GM13977 (cell line): ENCODE measurements around the gene PPEF1.
"Not testable (repeated sequence)": the region's sequence is repeated elsewhere in the genome, so short reads cannot be mapped to it uniquely, and the experiment has no call there.

Source experiments
- DNase-seq: peaks from one replicate; pipeline ENCODE4 v3.0.0; 2012; ENCODE audit warnings: low spot score
- in situ Hi-C: fragments of 300-500 bp; cut with MboI; formaldehyde crosslinking; loops from one replicate; pipeline ENCODE4 v1.12.0; 2022; ENCODE audit warnings: low sequenced_read_pairs, low pct_unique_long_range_greater_than_20kb, mixed read lengths, inconsistent platforms; ENCODE audit not compliant: unreplicated experiment
- TF ChIP-seq, protein P1 (sequence below): IDR thresholded peaks from 2 replicates; pipeline ENCODE4 v1.5.1; 2012; ENCODE audit warnings: mild to moderate bottlenecking, control low read depth; ENCODE audit not compliant: insufficient read depth; ENCODE audit errors: extremely low read depth, missing control alignments

The PPEF1 gene

DNA sequence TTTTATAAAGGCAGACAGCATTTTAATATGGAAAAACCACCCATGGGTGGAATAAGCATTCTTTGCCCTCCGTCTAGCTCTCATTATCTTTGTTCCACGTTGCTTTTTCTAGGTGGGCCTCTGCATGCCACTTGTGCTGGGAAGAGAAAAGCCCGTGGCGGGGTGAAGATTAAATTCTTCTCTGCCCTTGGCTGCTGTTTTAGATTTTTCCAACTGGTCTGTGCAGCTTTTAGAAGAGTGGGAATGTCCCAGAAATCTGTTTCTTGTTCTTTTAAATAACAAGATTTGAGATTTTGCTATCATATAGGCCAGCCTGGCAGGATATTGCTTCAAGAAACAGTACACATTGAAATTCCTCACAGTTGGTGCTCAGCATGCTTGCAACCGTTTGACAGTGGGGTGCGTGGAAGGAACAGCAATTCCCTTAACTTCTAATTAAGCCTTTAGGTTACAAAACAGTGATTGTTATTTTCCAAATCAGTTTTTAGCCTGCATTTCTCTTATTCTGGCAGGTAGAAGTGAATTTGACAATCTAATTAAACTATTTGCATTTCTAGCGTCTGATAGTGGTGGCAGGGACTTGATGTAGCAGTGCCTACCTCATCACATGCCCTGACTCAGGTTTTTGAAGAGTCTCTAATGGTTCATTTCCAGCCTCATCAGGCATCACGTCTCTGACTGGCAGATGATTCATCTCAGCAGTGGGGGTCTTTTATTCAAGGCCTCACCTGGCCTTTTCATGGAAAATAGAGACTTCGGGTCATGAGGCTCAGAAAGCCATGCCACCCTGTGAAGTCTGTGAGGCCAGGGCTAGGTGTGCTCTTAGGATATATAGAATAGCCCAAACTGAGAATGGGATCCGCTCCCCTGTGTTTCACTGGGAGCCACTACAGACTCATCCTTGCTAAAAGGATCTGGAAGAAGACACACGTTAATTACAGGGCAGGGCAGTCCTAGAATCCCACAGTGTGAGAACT lies 50.8 kb downstream of the PPEF1 start:
- in situ Hi-C loops, result no loop called here
- DNase-seq, result no peak
- TF ChIP-seq, protein P1, sequence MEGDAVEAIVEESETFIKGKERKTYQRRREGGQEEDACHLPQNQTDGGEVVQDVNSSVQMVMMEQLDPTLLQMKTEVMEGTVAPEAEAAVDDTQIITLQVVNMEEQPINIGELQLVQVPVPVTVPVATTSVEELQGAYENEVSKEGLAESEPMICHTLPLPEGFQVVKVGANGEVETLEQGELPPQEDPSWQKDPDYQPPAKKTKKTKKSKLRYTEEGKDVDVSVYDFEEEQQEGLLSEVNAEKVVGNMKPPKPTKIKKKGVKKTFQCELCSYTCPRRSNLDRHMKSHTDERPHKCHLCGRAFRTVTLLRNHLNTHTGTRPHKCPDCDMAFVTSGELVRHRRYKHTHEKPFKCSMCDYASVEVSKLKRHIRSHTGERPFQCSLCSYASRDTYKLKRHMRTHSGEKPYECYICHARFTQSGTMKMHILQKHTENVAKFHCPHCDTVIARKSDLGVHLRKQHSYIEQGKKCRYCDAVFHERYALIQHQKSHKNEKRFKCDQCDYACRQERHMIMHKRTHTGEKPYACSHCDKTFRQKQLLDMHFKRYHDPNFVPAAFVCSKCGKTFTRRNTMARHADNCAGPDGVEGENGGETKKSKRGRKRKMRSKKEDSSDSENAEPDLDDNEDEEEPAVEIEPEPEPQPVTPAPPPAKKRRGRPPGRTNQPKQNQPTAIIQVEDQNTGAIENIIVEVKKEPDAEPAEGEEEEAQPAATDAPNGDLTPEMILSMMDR, result no peak

DNA sequence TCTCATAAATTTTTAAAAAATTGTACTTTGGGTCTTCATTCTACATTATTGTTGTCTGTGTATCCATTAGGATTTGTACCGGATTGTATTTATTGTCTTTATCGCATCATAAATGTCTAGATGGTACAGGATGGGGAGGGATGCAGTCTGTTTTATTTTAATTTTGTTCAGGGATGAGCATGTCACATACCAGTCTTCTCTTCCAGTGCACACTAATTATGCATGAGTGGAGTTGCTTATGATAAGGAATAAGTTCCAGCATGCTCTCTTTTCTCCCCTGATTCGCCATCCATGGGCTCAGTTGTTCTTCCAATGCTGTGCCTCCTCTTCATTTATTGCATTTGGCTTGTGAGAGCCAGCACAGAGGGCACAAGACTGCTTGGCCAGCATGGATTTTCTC lies 54.3 kb downstream of the PPEF1 start:
- in situ Hi-C loops, result no loop called here
- DNase-seq, result no peak
- TF ChIP-seq, protein P1, result no peak

DNA sequence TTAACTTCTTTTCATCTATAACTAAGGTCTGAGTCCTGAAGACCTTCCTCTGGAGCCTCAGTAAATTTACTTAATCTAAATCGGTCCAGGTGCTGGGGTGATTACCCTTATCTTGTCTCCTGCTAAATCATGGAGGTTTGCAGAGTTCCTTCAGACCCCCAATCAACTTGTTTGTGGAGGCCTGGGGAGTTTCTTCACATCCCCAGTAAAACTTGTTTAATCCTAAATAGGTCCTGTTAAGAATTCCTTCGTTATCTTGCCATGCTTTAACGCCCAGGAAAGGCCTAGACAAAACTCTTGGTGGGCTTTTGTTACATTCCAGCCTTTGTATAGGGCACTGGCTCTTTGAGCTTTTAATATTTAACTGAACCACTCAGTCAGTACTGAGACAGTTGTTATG lies 55.7 kb downstream of the PPEF1 start:
- DNase-seq, in situ Hi-C loops: not testable (repeated sequence)

DNA sequence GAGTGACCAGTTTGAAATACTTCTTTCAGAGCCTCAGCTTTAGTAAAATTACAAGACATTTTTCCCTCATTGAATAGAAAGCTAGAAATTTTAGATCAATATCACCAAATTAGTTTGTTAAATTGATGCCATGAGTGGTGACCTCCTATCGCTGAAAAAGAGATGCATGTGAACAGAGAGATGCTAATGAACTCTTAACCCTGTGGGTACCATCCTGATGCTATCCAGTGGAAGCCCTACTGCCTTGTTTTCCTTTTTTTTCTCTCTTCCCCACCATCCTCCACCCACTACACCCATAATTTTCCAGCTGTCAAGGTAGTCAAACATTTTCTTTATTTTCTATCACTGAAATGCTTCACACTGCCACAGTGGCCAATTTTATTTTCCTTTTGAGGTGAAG lies 61.9 kb downstream of the PPEF1 start:
- no peak for DNase-seq
- in situ Hi-C loops, result no loop called here
- TF ChIP-seq, protein P1, result no peak

DNA sequence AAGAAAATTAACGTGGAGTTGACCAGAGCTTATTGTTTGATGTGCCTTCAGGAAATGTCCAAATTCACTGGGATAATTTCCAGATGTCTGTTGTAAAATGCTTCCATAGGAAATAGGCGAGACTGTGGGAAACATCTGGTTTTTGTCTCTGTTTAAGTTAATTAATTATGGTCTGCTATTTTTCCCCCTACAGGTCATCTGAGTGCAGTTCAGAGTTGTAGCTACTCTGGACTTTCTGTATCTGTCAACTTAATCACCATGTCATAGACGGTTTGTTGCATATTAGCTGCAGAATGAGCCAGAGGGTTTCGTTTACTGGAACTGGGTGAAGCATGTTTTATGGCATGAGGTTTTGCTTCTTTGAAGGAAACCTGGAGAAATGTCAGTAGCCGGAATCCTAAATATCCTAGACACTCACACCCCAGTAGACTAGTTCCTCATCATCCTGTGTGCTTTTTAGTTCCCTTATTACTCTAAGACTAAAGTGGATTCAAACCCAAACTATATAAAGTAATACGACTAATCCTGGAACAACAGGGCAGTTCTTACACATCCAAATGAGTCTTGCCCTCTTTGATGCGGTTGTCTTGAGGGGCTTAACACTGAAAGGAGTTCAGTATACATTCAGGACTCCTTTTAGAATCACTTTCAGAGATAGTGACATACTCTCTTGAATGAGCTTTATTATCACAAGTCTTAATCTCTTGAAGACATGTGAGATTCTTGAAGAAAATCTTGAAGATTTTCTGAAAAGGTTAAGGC lies 62.5 kb downstream of the PPEF1 start:
- TF ChIP-seq, protein P1, result no peak
- no peak for DNase-seq
- in situ Hi-C loops, result no loop called here

DNA sequence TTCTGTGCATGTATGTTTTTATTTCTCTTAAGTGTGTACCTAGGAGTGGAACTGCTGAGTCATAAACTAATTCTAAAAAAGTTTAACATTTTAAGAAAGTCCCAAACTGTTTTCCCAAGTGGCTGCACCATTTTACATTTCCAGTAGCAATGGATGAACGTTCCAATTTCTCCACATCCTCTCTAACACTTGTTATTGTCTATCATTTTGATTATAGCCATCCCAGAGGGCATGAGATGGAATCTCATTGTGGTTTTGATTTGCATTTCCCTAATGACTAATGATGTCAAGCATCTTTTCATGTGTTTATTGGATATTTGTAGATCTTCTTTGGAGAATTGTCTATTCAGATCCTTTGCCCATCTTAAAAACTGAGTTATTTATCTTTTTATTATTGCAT lies 82.5 kb downstream of the PPEF1 start:
- DNase-seq, result no peak
- TF ChIP-seq, protein P1, result no peak

DNA sequence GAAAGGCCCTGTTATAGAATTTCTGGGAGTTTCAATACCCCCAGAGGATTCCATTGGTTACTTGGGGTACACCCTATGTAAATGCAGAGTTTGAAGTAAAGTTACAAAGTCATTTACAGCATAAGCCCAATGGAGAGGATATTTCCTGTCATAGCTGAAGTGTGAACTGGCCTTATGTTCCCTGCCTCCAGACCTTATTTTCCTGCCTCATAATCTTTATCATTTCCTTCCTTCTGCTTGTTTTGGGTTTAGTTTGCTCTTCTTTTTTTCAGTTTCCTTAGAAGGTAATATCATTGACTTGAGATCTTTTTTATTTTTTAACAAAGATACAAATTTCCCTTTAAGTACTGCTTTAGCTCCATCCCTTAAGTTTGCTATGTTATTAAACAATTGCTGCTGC lies 85.4 kb downstream of the PPEF1 start:
- no peak for DNase-seq
- in situ Hi-C loops, result no loop called here
- TF ChIP-seq, protein P1, result no peak

More for the DNA sequence above, 82.5 kb downstream of the PPEF1 start:
- in situ Hi-C loops, result no loop called here
